ENCODE measurements around the gene ARAP3. TPM values are rescaled to one million over a fixed set of nuclear protein-coding genes. Genes with fewer than 3 reads are reported as not detected.
A peak's percentile ranks its signal among the peaks of the same experiment; 100 is the strongest.

The ARAP3 gene
- total and polyA plus RNA-seq, 2 experiments from 2014 or later, result 0.59 to 1.6 TPM

DNA sequence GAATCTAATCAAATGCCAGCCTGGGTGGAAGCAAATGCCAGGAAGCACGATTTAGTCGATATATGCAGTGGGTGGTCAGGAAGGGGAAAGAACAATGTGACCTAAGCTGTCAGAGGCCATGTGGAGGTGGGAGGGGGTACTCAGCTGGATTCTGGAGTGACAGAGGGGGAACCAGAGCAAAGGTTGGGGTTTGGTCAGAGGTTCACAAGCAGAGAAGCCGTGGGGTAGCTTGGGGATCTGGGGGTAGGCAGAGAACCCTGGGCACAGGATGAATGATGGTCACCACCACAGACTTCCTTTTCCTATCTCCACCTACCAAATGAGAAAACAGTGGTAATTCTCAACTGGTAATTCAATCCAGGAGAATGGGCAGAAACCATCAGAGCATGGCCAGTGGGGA lies 24.1 kb upstream of the ARAP3 start:
- no peak overlapping the region for H3K4me3 ChIP-seq
- TF ChIP-seq, protein P1, sequence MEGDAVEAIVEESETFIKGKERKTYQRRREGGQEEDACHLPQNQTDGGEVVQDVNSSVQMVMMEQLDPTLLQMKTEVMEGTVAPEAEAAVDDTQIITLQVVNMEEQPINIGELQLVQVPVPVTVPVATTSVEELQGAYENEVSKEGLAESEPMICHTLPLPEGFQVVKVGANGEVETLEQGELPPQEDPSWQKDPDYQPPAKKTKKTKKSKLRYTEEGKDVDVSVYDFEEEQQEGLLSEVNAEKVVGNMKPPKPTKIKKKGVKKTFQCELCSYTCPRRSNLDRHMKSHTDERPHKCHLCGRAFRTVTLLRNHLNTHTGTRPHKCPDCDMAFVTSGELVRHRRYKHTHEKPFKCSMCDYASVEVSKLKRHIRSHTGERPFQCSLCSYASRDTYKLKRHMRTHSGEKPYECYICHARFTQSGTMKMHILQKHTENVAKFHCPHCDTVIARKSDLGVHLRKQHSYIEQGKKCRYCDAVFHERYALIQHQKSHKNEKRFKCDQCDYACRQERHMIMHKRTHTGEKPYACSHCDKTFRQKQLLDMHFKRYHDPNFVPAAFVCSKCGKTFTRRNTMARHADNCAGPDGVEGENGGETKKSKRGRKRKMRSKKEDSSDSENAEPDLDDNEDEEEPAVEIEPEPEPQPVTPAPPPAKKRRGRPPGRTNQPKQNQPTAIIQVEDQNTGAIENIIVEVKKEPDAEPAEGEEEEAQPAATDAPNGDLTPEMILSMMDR (IDR thresholded peaks at IDR 0.05; ENCODE audit: low read depth, low read length), result no peak
- H3K36me3 ChIP-seq, result no peaks in the 10 kb centered on the region
- peaks cover 54% of the 10 kb centered on the region for H3K27me3 ChIP-seq
- H3K27ac ChIP-seq, result no peak overlapping the region
- no peaks in the 10 kb centered on the region for H3K9me3 ChIP-seq (ENCODE audit: low read depth)
- no peak for DNase-seq (ENCODE audit: low read depth in 1 of 2, low spot score in 1 of 2)
- H3K4me1 ChIP-seq (ENCODE audit: low read depth), result no peaks in the 10 kb centered on the region

DNA sequence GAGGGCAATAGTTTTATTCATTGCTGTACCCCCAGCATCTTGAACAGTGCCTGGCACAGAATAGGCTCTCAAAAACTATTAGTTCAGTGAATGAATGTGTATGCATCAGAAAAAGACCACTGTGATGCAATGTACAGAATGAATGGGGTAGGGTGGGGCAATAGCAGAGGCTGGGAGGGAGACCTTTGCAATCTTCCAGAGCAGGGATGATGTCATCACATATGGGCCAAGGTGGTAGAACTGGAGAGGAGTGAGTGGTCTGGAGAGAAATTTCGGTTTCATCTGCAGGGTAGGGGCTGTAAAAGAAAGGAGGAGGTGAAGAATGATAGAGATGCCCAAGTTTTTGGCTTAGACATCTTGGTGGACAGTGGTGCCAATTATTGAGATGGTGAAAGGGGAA lies 23.4 kb upstream of the ARAP3 start:
- Histone ChIP-seq H3K4me3 (no peak overlapping the region), H3K27me3 (peaks cover 61% of the 10 kb centered on the region), H3K4me1 (ENCODE audit: low read depth) (no peaks in the 10 kb centered on the region), H3K36me3 (no peaks in the 10 kb centered on the region), H3K9me3 (ENCODE audit: low read depth) (no peaks in the 10 kb centered on the region), H3K27ac (no peak overlapping the region)
- DNase-seq (ENCODE audit: low read depth in 1 of 2, low spot score in 1 of 2), result no peak
- TF ChIP-seq, protein P1 (IDR thresholded peaks at IDR 0.05; ENCODE audit: low read depth, low read length), result no peak

DNA sequence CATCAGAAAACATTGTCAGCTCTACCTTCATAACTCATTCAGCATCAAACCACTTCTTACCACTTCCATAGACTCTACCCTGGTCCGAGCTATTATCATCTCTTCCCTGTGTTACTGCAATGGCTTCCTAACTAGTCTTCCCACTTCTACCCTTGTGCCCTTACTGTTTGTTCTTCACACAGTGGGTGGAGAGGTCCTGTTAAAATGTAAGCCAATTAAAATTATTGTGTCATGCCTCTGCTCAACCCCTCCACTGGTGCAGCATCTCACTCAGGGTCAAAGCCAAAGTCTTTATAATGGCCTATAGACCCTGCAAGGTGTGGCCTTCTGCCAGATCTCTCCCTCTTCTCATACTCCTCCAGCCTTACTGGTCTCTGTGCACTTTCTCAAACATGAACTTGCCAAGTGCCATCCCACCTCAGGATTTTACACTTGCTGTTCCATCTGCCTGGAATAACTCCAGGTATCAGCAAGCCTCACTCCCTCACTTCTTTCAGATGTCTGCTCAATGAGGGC lies 22.8 kb upstream of the ARAP3 start:
- no peaks in the 10 kb centered on the region for H3K9me3 ChIP-seq (ENCODE audit: low read depth)
- TF ChIP-seq, protein P1 (IDR thresholded peaks at IDR 0.05; ENCODE audit: low read depth, low read length), result no peak
- H3K4me1 ChIP-seq (ENCODE audit: low read depth), result no peaks in the 10 kb centered on the region
- H3K27me3 ChIP-seq, result peaks cover 67% of the 10 kb centered on the region
- H3K36me3 ChIP-seq, result no peaks in the 10 kb centered on the region
- DNase-seq (ENCODE audit: low read depth in 1 of 2, low spot score in 1 of 2), result no peak
- H3K4me3 ChIP-seq, result no peak overlapping the region
- H3K27ac ChIP-seq, result no peak overlapping the region

DNA sequence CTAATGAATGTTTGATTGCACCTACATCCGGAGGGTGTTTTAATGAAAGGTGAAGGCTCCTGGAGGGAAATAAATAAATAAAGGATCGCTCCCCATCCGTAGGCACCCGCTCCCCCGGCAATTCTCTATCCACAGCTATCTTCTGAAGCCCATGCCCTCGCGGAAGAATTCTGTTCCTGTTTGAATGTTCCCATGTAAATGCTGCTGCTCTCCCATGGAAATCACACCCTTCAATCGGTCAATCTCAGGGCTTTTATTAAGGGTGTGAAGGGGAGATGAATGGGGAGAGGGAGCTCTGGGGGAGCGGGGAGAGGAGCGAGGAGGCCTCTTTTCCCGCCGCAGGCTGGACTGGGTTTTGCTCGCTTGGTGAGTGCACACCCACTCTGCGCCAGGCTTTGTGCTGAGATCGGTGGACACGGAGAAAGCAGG lies 21.1 kb upstream of the ARAP3 start:
- Histone ChIP-seq H3K9me3 (ENCODE audit: low read depth) (no peaks in the 10 kb centered on the region), H3K27ac (no peak overlapping the region), H3K4me1 (ENCODE audit: low read depth) (no peaks in the 10 kb centered on the region), H3K4me3 (peak overlapping the region; percentile 31), H3K27me3 (peaks cover 83% of the 10 kb centered on the region), H3K36me3 (no peaks in the 10 kb centered on the region)
- TF ChIP-seq, protein P1 (IDR thresholded peaks at IDR 0.05; ENCODE audit: low read depth, low read length), result no peak
- no peak for DNase-seq (ENCODE audit: low read depth in 1 of 2, low spot score in 1 of 2)

DNA sequence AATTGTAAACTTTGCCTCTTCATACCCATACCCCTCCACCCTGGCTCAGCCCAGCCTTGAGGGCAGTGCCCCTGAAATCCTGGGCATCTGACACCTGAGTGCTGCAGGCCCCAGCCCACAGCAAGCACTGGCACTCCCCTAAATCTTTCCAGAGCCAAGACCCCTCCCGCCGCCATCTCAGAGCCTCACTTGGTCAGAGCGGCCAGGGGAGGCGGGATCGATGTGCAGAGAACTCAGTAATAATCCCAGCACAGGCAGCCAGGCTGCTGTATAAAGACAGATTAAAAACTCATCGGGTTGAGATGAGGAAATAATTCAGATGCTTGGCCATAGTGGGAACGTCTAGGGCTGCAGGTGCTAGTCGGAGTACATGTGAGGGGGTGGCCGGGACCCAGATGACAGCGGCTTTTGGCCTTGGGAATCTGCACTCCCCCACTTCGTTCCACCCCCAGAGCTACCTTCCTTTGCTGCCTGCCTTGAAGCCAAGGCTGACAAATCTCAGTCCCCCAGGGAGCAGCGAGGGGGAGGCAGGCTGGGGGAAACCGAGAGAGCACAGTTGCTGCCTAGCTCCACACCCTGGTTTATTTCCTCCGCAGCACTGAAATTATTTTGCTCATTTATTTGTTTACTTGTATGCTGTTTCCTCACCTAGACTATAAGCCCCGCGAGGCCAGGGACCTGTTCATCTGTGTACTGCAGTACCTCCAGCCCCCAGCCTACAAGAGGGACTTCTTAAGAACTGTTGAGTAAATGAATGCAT lies 19.5 kb upstream of the ARAP3 start:
- no peaks in the 10 kb centered on the region for H3K4me1 ChIP-seq (ENCODE audit: low read depth)
- no peaks in the 10 kb centered on the region for H3K9me3 ChIP-seq (ENCODE audit: low read depth)
- H3K27me3 ChIP-seq, result peaks cover 96% of the 10 kb centered on the region
- H3K36me3 ChIP-seq, result no peaks in the 10 kb centered on the region
- TF ChIP-seq, protein P1 (IDR thresholded peaks at IDR 0.05; ENCODE audit: low read depth, low read length), result no peak
- H3K4me3 ChIP-seq, result no peak overlapping the region
- H3K27ac ChIP-seq, result no peak overlapping the region
- DNase-seq (ENCODE audit: low read depth in 1 of 2, low spot score in 1 of 2), result no peak
